Activated naive CD4-positive, alpha-beta T cell treated with anti-CD3 and anti-CD28 coated beads, Interleukin-2, amount 50 U/mL, for 72 hours (primary cell): Measurements from ENCODE around the gene SMYD2. TPM values are rescaled to one million over a fixed set of nuclear protein-coding genes. Genes with fewer than 3 reads are reported as not detected.

Experiments used
- ATAC-seq, 2 donors: fragments of 150-1000 bp; cut with Tn5 transposase; 2 replicates each; pipeline ENCODE4 v1.10.0; 2021; ENCODE audit warnings: mild to moderate bottlenecking in 2 of 2, moderate library complexity in 2 of 2
- DNase-seq, 2 donors: peaks; one replicate each; pipeline ENCODE4 v3.0.0; 2021 to 2022; ENCODE audit warnings: low spot score in 2 of 2
- H3K27ac Mint-ChIP-seq, 2 donors: one replicate each; pipeline ENCODE4 v1.8.0; 2022; ENCODE audit warnings: mild to moderate bottlenecking in 2 of 2, mixed read lengths in 2 of 2
- H3K36me3 Mint-ChIP-seq, 2 donors: one replicate each; pipeline ENCODE4 v1.8.0; 2022; ENCODE audit warnings: mixed read lengths in 2 of 2
- H3K9me3 Mint-ChIP-seq, 2 donors: one replicate each; pipeline ENCODE4 v1.8.0; 2022; ENCODE audit warnings: mixed read lengths in 2 of 2
- total RNA-seq, 2 donors: library from RNA; stranded (reverse); gene quantifications; one replicate each; pipeline ENCODE4 v1.2.3, GENCODE V29; 2022

Gene SMYD2
- total RNA-seq, 2 donors from 2014 or later = 15.4 to 45.7 TPM

DNA sequence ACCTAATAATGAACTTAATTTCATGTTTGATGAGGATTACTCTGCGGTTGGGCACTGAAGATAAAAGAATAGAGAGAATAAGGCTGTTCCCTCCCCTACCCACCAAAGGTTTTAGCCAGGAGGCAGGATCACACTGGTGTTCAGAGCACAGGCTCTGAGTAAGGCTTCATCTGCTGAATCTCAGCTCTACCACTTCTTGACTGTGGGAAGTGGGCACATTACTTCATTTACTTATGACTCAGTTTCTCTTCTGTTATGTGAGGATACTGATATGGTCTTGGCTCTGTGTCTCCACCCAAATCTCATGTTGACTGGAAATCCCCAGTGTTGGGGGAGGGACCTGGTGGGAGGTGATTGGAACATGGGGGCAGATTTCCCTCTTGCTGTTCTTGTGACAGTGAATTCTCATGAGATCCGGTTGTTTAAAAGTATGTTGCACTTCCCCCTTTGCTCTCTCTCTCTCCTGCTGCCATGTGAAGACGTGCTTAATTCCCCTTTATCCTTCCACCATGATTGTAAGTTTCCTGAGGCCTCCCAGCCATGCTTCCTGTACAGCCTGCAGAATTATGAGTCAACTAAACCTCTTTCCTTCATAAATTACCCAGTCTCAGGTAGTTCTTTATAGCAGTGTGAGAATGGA is 79.7 kb downstream of the SMYD2 start:
- H3K36me3 Mint-ChIP-seq = peaks cover 0 to 12% of the 10 kb centered on the region in 2 donors
- no peak for DNase-seq
- H3K27ac Mint-ChIP-seq = peak overlapping the region; percentile 58 to 67
- peaks cover 0 to 9% of the 10 kb centered on the region in 2 donors for H3K9me3 Mint-ChIP-seq
- ATAC-seq = peak; percentile 56 to 93

DNA sequence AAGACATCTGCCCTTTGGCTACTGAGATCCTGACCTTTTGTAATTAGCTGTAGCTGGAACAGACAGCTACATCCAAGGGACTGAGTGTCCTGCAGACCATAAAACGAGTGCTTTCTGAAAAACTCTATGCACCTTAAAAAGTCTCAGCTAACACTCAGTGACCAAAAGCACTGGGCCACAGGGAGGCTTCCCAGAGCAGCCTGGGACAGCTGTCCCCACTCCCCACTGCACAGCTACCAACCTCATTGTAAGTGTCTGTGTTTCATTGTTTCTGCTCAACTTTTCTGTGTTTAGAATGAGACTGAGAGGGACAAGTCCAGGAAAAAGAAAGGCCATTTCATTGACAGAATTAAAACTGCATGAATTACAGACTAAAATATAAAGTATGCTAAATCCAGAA is 80.7 kb downstream of the SMYD2 start:
- Mint-ChIP-seq H3K9me3 (peaks cover 0 to 9% of the 10 kb centered on the region in 2 donors), H3K27ac (peak overlapping the region in 1 of 2 donors; percentile 67), H3K36me3 (peaks cover 0 to 12% of the 10 kb centered on the region in 2 donors)
- no peak for DNase-seq
- no peak for ATAC-seq

DNA sequence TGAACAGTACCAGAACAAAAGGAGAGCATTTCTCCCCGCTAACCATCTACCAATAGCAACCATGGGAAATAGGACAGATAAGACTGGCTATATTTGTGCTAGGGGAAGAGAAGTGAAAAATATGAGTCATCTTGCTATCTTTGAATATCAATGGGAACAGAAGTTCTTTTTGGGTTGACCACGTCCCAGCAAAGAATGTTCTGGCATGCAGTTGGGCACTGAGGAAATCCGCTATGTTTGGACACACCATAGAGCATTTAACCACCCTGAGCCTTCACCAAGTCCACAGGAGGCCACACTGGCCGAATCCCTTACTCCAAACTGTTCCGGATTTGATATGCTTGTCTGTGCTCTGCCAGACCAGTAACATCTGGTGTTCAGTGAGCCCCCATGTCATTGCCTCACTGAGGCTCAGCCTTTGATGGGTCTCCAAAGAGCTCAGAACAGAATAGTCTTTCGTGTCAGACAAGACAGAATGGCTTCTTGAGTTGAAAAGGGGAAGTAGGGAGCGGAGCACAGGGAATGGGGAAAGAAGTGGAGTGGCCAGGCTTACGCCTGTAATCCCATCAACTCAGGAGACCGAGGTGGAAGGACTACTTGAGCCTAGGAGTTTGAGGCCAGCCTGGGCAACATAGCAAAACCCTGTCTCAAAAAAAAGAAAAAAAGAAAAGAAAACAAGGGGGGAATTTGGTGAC is 81.4 kb downstream of the SMYD2 start:
- Mint-ChIP-seq H3K9me3 (peaks cover 0 to 9% of the 10 kb centered on the region in 2 donors), H3K27ac (no peak overlapping the region), H3K36me3 (peaks cover 0 to 12% of the 10 kb centered on the region in 2 donors)
- ATAC-seq (no peak), DNase-seq (no peak)

DNA sequence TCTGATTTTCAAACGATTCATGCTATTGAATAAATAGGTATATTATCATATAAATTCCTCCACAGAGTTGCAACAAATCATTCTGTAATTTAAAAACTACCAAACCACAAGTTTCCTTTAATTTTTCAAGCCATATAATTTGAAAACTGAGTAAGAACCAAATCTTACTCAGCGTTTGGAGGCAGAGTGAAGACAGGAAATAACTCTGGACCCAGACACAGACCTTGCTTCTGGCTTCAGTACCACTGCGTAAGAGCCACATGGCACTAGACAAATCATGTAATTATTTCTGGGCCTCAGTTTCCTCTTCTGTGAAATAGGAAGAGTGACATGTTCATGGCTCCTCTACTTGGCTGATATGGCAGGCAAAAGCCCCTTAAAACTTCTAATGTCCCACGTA is 82.4 kb downstream of the SMYD2 start:
- DNase-seq (no peak), ATAC-seq (no peak)
- Mint-ChIP-seq H3K9me3 (peaks cover 0 to 9% of the 10 kb centered on the region in 2 donors), H3K36me3 (peaks cover 0 to 12% of the 10 kb centered on the region in 2 donors), H3K27ac (no peak overlapping the region)

DNA sequence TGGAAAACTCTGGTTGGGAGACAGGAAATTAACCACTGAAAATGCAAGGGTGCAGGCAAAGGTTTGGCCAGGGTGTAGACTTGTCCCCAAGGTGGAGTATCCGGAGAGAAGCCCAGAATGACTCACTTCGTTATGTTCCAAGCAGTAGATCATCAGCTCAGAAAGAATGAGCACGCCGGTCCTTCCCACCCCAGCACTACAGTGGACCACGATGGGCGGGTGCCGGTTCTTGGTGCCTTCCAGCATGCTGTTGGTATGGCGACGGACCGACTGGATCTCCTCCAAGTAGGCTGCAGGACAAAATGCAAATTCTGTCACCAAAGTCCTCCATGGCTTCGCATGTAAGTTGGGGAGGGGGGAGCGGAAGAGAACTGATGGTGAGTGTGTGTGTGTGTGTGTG is 83.4 kb downstream of the SMYD2 start:
- H3K36me3 Mint-ChIP-seq = peaks cover 0 to 12% of the 10 kb centered on the region in 2 donors
- peaks cover 0 to 9% of the 10 kb centered on the region in 2 donors for H3K9me3 Mint-ChIP-seq
- DNase-seq (no peak), ATAC-seq (no peak)
- no peak overlapping the region for H3K27ac Mint-ChIP-seq

DNA sequence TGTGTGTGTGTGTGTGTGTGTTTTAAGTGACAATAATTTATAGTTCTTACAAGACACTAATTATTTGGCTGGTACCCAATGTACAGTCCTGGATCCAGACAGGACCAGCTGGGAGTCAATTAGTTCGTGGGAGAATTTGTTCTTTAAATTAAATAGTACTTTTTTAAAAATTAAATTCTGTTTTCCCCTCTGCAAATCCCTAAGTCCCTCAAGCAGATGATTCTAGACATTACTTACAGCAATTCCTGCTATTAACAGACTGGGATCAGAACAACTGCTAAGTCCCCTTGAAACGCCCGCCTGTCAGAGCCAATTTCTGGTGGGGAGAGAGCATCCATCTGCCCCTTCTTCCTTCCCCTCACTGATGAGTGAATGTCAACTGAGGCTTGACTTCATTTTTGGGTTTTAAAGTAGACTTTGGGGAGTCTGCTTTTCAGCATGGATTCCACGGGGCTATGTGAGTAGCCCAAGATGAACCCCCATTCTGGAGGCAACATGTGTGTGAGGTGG is 83.9 kb downstream of the SMYD2 start:
- Mint-ChIP-seq H3K9me3 (peaks cover 0 to 9% of the 10 kb centered on the region in 2 donors), H3K27ac (no peak overlapping the region), H3K36me3 (peaks cover 0 to 12% of the 10 kb centered on the region in 2 donors)
- DNase-seq (no peak), ATAC-seq (no peak)

GRCh38 chr1:214367841-214368240 is 86.9 kb downstream of the SMYD2 start:
- H3K27ac Mint-ChIP-seq = no peak overlapping the region
- ATAC-seq = no peak
- H3K9me3 Mint-ChIP-seq = no peaks in the 10 kb centered on the region
- no peaks in the 10 kb centered on the region for H3K36me3 Mint-ChIP-seq
- DNase-seq = no peak

GRCh38 chr1:214369364-214369763 is 88.4 kb downstream of the SMYD2 start:
- Mint-ChIP-seq H3K27ac (no peak overlapping the region), H3K9me3 (no peaks in the 10 kb centered on the region), H3K36me3 (no peaks in the 10 kb centered on the region)
- ATAC-seq (no peak), DNase-seq (no peak)

DNA sequence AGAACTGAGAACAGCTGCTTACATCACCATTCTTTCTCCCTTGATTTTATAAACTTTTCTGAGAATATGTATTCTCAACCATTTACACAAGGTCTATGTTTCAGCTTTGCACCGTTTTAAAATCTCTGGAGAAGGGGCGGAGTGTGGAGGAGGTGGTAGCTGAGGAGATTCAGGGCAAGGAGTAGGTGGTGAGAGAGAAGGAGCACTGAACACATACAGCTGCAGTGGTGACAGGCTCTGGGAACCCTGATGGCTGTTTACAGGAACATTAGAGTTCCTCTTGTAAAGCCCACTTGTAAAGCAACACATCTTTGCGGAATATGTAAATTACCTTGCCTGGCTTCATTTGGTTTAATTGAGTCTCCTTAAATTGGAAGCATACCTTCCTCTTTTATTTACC is 89.7 kb downstream of the SMYD2 start:
- Mint-ChIP-seq H3K27ac (no peak overlapping the region), H3K36me3 (no peaks in the 10 kb centered on the region), H3K9me3 (no peaks in the 10 kb centered on the region)
- DNase-seq (no peak), ATAC-seq (no peak)

GRCh38 chr1:214372092-214372491 is 91.1 kb downstream of the SMYD2 start:
- H3K27ac Mint-ChIP-seq = no peak overlapping the region
- H3K36me3 Mint-ChIP-seq = no peaks in the 10 kb centered on the region
- no peak for DNase-seq
- H3K9me3 Mint-ChIP-seq = no peaks in the 10 kb centered on the region
- no peak for ATAC-seq

DNA sequence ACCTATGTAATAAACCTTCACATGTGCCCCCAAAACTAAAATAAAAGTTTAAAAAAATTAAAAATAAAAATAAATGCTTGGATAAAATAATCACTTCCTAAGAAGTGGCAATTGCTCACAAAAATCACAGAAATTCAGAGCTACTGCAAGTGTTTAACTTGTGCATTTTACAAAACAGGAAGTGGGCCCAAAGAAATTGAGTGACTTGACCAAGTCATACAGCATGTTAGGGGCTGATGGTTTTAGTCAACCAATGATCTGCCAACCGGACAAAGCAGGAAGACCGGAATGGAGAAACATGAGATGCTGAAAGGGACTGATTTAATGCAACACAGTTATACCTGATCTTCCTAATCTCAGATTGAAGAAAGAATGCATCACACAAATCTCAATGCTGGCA is 96.5 kb downstream of the SMYD2 start:
- no peaks in the 10 kb centered on the region for H3K9me3 Mint-ChIP-seq
- no peak for DNase-seq
- no peak overlapping the region for H3K27ac Mint-ChIP-seq
- ATAC-seq = no peak
- no peaks in the 10 kb centered on the region for H3K36me3 Mint-ChIP-seq

GRCh38 chr1:214377886-214378285 is 96.9 kb downstream of the SMYD2 start:
- H3K27ac Mint-ChIP-seq = no peak overlapping the region
- ATAC-seq = no peak
- H3K36me3 Mint-ChIP-seq = no peaks in the 10 kb centered on the region
- no peaks in the 10 kb centered on the region for H3K9me3 Mint-ChIP-seq
- DNase-seq = no peak

DNA sequence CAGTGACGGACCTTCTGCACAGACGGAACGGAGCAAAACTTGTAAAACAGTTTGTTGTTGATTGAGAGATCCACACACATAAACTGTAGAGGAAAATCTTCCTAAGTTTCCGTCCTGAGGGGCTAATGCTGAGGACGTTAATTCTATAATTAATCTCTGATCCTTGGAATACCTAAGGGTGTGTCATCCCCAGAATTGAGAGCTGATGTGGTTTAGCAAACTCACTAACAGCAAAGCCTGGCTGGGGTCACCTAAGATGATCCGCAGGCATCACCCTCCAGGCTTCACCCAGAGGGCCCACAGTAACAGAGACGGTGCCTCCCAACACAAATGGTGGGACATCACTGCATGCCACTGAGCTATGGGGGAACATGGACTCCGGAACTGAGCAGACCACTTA is 97.5 kb downstream of the SMYD2 start:
- H3K36me3 Mint-ChIP-seq = no peaks in the 10 kb centered on the region

GRCh38 chr1:214379236-214379970 is 98.4 kb downstream of the SMYD2 start:
- Mint-ChIP-seq H3K27ac (peak overlapping the region in 1 of 2 donors; percentile 18), H3K36me3 (no peaks in the 10 kb centered on the region), H3K9me3 (no peaks in the 10 kb centered on the region)
- ATAC-seq = no peak
- no peak for DNase-seq

More for the DNA sequence above, 97.5 kb downstream of the SMYD2 start:
- ATAC-seq = no peak
- no peak overlapping the region for H3K27ac Mint-ChIP-seq
- no peaks in the 10 kb centered on the region for H3K9me3 Mint-ChIP-seq
- DNase-seq = no peak

GRCh38 chr1:214380396-214380795 is 99.4 kb downstream of the SMYD2 start:
- no peak for ATAC-seq
- no peak for DNase-seq
- Mint-ChIP-seq H3K36me3 (no peaks in the 10 kb centered on the region), H3K9me3 (no peaks in the 10 kb centered on the region), H3K27ac (no peak overlapping the region)

- no peaks in the 10 kb centered on the region for H3K36me3 Mint-ChIP-seq
- H3K9me3 Mint-ChIP-seq = no peaks in the 10 kb centered on the region
- H3K27ac Mint-ChIP-seq = no peak overlapping the region
- DNase-seq (no peak), ATAC-seq (no peak)
These were observed 100.2 kb downstream of the SMYD2 start for GRCh38 chr1:214380986-214381695.
